DOHH2 (cell line): Measurements from ENCODE around the gene GLIS2.
"Not testable (repeated sequence)": the region's sequence is repeated elsewhere in the genome, so short reads cannot be mapped to it uniquely, and the experiment has no call there.

Source experiments
- H3F3A ChIP-seq: fragments of 200-600 bp; sonication (generic), shearing (Covaris generic); 2 replicates; pipeline ENCODE4 v1.6.0; 2016; ENCODE audit warnings: antibody characterized with exemption, mild to moderate bottlenecking; ENCODE audit not compliant: control insufficient read depth, insufficient read depth
- H3K27ac ChIP-seq: fragments of 200-600 bp; sonication (generic); 2 replicates; pipeline ENCODE4 v1.5.1; 2014; ENCODE audit warnings: low read depth, mild to moderate bottlenecking, low read length, moderate library complexity
- H3K27me3 ChIP-seq: fragments of 200-600 bp; sonication (generic); 2 replicates; pipeline ENCODE4 v1.6.1; 2014; ENCODE audit warnings: mild to moderate bottlenecking, low read length, mixed read lengths; ENCODE audit not compliant: control insufficient read depth
- H3K36me3 ChIP-seq: fragments of 200-600 bp; sonication (generic); 2 replicates; pipeline ENCODE4 v1.6.1; 2014; ENCODE audit warnings: mild to moderate bottlenecking, low read length, moderate library complexity, mixed read lengths; ENCODE audit not compliant: control insufficient read depth
- H3K4me1 ChIP-seq: fragments of 200-600 bp; sonication (generic); 2 replicates; pipeline ENCODE4 v1.6.1; 2014; ENCODE audit warnings: mild to moderate bottlenecking, low read length, mixed read lengths; ENCODE audit not compliant: control insufficient read depth
- H3K4me2 ChIP-seq: fragments of 200-600 bp; sonication (generic); 2 replicates; pipeline ENCODE4 v1.6.0; 2014; ENCODE audit warnings: mild to moderate bottlenecking, low read length, moderate library complexity
- H3K4me3 ChIP-seq: fragments of 200-600 bp; sonication (generic); 2 replicates; pipeline ENCODE4 v1.5.1; 2014; ENCODE audit warnings: mild to moderate bottlenecking, low read length, mixed read lengths
- H3K79me2 ChIP-seq: fragments of 200-600 bp; sonication (generic); 2 replicates; pipeline ENCODE4 v1.6.1; 2014; ENCODE audit warnings: mild to moderate bottlenecking, low read length, mixed read lengths; ENCODE audit not compliant: control insufficient read depth
- H3K9me2 ChIP-seq: fragments of 200-600 bp; sonication (generic); replicated peaks from 2 replicates; pipeline ENCODE4 v1.6.1; 2014; ENCODE audit warnings: mild to moderate bottlenecking, low read length, mixed read lengths; ENCODE audit not compliant: control insufficient read depth
- H3K9me3 ChIP-seq: fragments of 200-600 bp; sonication (generic); 2 replicates; pipeline ENCODE4 v1.6.1; 2014; ENCODE audit warnings: antibody characterized with exemption, low read length, mixed read lengths; ENCODE audit not compliant: control insufficient read depth, insufficient read depth
- H4K20me1 ChIP-seq: fragments of 200-600 bp; sonication (generic); 2 replicates; pipeline ENCODE4 v1.6.0; 2014; ENCODE audit warnings: low read depth, mild to moderate bottlenecking, antibody characterized with exemption, low read length, moderate library complexity; ENCODE audit not compliant: control insufficient read depth, insufficient read depth
- CTCF ChIP-seq: fragments of 200-600 bp; sonication (generic); IDR thresholded peaks from one replicate; pipeline ENCODE4 v1.5.1; 2014; ENCODE audit warnings: antibody characterized with exemption, mild to moderate bottlenecking, low read depth, low read length; ENCODE audit not compliant: poor library complexity, severe bottlenecking
- EZH2phosphoT487 ChIP-seq: fragments of 200-600 bp; sonication (generic); IDR thresholded peaks from 2 replicates; pipeline ENCODE4 v1.6.1; 2017; ENCODE audit warnings: borderline replicate concordance, mild to moderate bottlenecking, antibody characterized with exemption, low read length, moderate library complexity, mixed read lengths

Gene GLIS2

GRCh38 chr16:4332083-4332482 lies 16.2 kb downstream of the GLIS2 start:
- H3K27ac ChIP-seq: no peak overlapping the region
- no peaks in the 10 kb centered on the region for H3K9me2 ChIP-seq
- TF ChIP-seq CTCF (no peak), EZH2phosphoT487 (no peak)
- H3F3A ChIP-seq: no peaks in the 10 kb centered on the region
- H3K36me3 ChIP-seq: no peaks in the 10 kb centered on the region
- no peak overlapping the region for H3K4me3 ChIP-seq
- peaks cover 17% of the 10 kb centered on the region for H3K27me3 ChIP-seq
- no peak overlapping the region for H3K4me2 ChIP-seq
- H4K20me1 ChIP-seq: no peaks in the 10 kb centered on the region; the same call in 1 of the 2 replicates
- peaks cover 11% of the 10 kb centered on the region for H3K4me1 ChIP-seq
- no peaks in the 10 kb centered on the region for H3K9me3 ChIP-seq
- no peaks in the 10 kb centered on the region for H3K79me2 ChIP-seq

GRCh38 chr16:4332623-4333307 lies 16.9 kb downstream of the GLIS2 start:
- Histone ChIP-seq H3K36me3 (no peaks in the 10 kb centered on the region), H3K27me3 (peaks cover 12% of the 10 kb centered on the region), H3F3A (no peaks in the 10 kb centered on the region), H3K27ac (no peak overlapping the region), H3K9me2 (no peaks in the 10 kb centered on the region), H3K4me3 (no peak overlapping the region), H3K4me2 (no peak overlapping the region), H3K4me1 (peaks cover 7% of the 10 kb centered on the region), H3K9me3 (no peaks in the 10 kb centered on the region), H4K20me1 (no peaks in the 10 kb centered on the region; the same call in 1 of the 2 replicates), H3K79me2 (no peaks in the 10 kb centered on the region)
- no peak for TF ChIP-seq CTCF
- no peak for TF ChIP-seq EZH2phosphoT487

- H3F3A ChIP-seq: no peaks in the 10 kb centered on the region
- no peaks in the 10 kb centered on the region for H3K79me2 ChIP-seq
- H4K20me1 ChIP-seq: no peaks in the 10 kb centered on the region; the same call in 1 of the 2 replicates
- TF ChIP-seq CTCF (no peak), EZH2phosphoT487 (no peak)
- no peaks in the 10 kb centered on the region for H3K9me2 ChIP-seq
- H3K4me2 ChIP-seq: no peak overlapping the region
- H3K4me3 ChIP-seq: no peak overlapping the region
- H3K9me3 ChIP-seq: no peaks in the 10 kb centered on the region
- H3K36me3 ChIP-seq: no peaks in the 10 kb centered on the region
- H3K27me3 ChIP-seq: peaks cover 7% of the 10 kb centered on the region
- H3K27ac ChIP-seq: no peak overlapping the region
- peaks cover 2% of the 10 kb centered on the region for H3K4me1 ChIP-seq
These were observed 17.4 kb downstream of the GLIS2 start for GRCh38 chr16:4333308-4333638.

- not testable (repeated sequence) for H3K4me3 ChIP-seq, H3K27me3 ChIP-seq, H3K4me2 ChIP-seq, H3K79me2 ChIP-seq, H3K36me3 ChIP-seq, H3K27ac ChIP-seq, H4K20me1 ChIP-seq, H3K4me1 ChIP-seq, H3F3A ChIP-seq, H3K9me2 ChIP-seq, H3K9me3 ChIP-seq
These were observed 17.8 kb downstream of the GLIS2 start for GRCh38 chr16:4333714-4334113.
